Fibroblast of skin of right biceps (primary cell): ENCODE results near the gene TMEM271.

Experiments used
- DNase-seq: peaks from one replicate; pipeline ENCODE4 v3.0.0-alpha.2; 2013

TMEM271 gene

GRCh38 chr4:531721-532565, 44.2 kb downstream of the TMEM271 start:
- DNase-seq: no peak

DNA sequence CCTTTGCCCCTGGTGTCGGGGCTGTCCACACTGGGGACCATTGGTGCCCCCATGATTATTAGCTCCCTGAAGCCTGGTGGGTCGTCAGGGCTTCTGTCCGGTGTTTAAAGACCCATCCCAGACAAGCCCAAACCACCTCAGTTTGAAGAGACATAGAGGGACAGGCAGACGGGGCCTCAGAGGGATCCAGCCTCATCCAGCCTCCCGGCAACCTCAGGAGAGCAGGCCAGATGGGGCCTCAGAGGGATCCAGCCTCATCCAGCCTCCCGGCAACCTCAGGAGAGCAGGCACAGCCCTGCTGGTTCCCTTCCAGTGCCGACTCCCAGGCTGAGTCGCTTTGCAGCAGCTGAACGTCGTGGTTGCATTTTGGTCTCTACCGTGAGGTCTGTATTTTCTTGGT, 45.0 kb downstream of the TMEM271 start:
- no peak for DNase-seq

GRCh38 chr4:530017-530781, 45.9 kb downstream of the TMEM271 start:
- no peak for DNase-seq

DNA sequence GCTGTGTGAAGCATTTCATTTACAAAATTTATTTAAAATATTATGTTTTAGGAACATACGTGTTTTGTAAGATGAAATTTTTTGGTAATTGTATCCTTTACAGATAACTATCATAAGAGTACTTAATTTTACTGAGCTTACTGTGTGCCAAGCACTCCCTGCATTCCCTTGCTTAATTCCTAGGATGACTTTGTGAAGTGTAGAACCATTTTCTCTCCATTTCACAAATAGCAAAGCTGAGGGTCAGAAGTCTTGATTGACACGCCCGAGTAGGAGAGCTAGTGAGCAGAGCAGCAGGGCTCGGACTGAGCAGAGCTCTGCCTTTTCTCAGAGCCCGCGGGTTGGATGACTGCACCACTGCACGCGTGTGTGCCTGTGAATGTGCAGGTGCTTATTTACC, 46.5 kb downstream of the TMEM271 start:
- no peak for DNase-seq

DNA sequence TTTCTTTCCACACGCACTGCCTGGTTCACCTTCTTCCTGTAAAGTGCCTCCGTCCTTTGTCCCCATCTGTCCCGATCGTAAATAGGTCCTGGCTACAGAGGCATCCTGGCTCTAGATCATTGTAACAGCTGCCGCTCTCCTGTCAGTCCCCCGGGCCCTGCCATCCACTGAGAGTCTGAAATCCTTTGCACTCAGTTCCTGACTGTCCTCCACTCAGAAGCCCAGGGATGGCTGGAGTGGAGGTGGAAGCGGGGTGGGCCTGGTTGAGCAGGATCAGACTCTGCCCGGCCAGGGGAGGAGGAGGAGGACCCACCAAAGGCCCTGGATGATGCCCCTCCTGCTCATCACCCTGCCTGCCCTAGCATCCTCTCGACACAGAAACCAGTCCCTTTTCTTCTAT, 47.3 kb downstream of the TMEM271 start:
- no peak for DNase-seq

- no peak for DNase-seq
These were observed 47.8 kb downstream of the TMEM271 start for GRCh38 chr4:528296-528695.

DNA sequence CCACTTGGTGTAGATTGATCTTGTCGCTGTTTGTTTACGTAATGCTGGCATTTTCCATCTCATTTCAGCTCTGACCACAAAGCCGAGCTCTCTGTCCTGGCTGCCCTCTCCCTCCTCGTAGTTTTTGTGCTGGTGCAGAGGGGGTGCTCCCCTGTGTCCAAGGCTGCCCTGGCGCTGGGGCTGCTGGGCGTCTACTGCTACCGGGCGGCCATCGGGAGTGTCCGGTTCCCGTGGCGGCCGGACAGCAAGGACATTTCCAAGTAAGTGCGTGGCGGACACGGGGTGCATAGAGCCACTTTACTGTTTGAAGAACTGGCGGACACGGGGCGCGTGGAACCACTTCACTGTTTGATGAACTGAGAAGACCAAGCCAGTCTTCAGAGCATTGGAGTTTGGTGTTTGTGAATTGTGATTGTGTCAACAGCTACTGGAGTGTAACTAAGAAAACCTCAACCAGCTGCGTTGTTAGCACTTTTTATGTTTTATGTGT, 49.1 kb downstream of the TMEM271 start:
- no peak for DNase-seq

DNA sequence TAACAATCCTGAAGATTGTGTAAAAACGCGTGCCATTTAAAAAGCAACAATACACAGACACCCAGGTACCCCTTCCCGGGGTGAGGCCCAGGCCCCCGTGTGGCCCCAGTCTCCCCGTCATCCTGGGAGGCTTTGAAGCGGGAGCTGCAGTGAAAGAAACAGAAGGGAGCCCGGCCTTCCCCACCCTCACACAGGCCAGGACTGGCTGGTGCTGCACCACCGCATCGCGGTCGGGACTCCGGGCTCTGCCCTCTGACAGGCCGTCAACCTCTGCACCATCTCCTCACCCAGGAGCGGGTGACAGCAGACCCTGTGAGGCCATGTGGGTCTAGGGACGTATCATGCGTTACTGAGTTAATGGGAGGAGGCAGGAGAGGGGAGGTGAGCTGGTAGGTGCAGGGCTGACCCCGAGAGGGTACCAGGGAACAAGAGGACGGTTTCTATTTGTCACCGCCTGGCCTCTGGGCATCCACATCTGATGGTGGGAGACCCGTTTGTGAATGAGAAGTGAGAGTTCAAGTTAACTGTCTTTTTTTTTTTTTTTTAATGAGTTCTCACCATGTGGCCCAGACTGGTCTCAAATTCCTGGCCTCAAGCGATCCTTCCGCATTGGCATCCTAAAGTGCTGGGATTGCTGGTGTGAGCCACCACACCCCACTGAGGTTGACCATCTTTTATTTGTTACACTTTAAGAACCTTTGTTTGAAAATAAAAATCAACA, 49.7 kb downstream of the TMEM271 start:
- no peak for DNase-seq

DNA sequence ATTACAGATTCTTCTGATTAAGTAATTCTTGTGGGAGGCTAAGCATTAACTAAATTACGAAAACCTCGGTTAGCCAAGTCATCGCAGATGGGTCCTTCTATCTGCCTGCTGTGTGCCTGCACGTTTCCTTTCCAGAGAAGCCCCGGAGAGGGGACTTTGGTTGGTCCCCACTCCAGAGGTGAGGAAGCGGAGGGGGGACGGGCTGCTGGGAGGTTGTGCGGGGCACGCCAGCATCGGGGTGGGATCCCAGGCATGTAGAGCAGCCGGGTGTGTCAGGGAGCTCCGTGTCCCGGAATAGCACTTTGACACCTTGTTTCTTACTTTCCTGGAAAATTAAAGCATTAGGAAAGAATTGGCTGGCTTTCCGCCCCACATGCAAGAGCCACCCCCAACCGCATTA, 50.4 kb downstream of the TMEM271 start:
- DNase-seq: no peak

GRCh38 chr4:524196-524595, 51.9 kb downstream of the TMEM271 start:
- DNase-seq: no peak
